Measurements from ENCODE around the gene COX6A2.

- TF ChIP-seq, protein P1, sequence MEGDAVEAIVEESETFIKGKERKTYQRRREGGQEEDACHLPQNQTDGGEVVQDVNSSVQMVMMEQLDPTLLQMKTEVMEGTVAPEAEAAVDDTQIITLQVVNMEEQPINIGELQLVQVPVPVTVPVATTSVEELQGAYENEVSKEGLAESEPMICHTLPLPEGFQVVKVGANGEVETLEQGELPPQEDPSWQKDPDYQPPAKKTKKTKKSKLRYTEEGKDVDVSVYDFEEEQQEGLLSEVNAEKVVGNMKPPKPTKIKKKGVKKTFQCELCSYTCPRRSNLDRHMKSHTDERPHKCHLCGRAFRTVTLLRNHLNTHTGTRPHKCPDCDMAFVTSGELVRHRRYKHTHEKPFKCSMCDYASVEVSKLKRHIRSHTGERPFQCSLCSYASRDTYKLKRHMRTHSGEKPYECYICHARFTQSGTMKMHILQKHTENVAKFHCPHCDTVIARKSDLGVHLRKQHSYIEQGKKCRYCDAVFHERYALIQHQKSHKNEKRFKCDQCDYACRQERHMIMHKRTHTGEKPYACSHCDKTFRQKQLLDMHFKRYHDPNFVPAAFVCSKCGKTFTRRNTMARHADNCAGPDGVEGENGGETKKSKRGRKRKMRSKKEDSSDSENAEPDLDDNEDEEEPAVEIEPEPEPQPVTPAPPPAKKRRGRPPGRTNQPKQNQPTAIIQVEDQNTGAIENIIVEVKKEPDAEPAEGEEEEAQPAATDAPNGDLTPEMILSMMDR (conservative IDR thresholded peaks at IDR 0.05; ENCODE audit: low read depth in 2 of 2), result no peak
- no peak for TF ChIP-seq POLR2AphosphoS5 (IDR thresholded peaks at IDR 0.05; ENCODE audit: low read depth)
- no peak for TF ChIP-seq EZH2 (IDR thresholded peaks at IDR 0.05; ENCODE audit: low read depth, unreplicated experiment)
Observed at GRCh38 chr16:31438414-31438813, 10.3 kb upstream of the COX6A2 start.

Data from GM23338 (cell line).